ENCODE results near the gene SEPTIN11. TPM values are rescaled to one million over a fixed set of nuclear protein-coding genes. Genes with fewer than 3 reads are reported as not detected.

Gene SEPTIN11
- polyA plus RNA-seq, 3 donors = 3.2 to 14.8 (median 8.8) TPM

- DNase-seq = no peak
- intact Hi-C loops (cut with micrococcal nuclease) = no loop called here
- no peaks in the 10 kb centered on the region for H3K27me3 ChIP-seq (ENCODE audit: control insufficient read depth in 2 of 2, insufficient read depth in 2 of 2, low read length in 2 of 2)
- H3K27me3 Mint-ChIP-seq (ENCODE audit: low read depth in 3 of 3) = peaks cover 0 to 4% (median 2%) of the 10 kb centered on the region in 3 donors
- peaks cover 1 to 2% (median 1%) of the 10 kb centered on the region in 7 donors for H3K9me3 Mint-ChIP-seq
- no peaks in the 10 kb centered on the region for H4K20me1 ChIP-seq (ENCODE audit: insufficient read depth, low read length)
- H3K79me2 ChIP-seq (ENCODE audit: insufficient read depth, low read length) = no peaks in the 10 kb centered on the region
- no peak overlapping the region for H2AFZ ChIP-seq (ENCODE audit: insufficient read depth, low read depth, low read length, poor library complexity, severe bottlenecking)
- no peak overlapping the region for H3K4me3 ChIP-seq (replicated peaks in 1 of 3; ENCODE audit: low read depth in 2 of 3, low read length in 3 of 3)
- peaks cover 20% of the 10 kb centered on the region for H3K4me1 Mint-ChIP-seq
- H3K4me1 ChIP-seq (ENCODE audit: control insufficient read depth in 1 of 2, insufficient read depth in 2 of 2, low read length in 2 of 2) = peaks cover 0 to 6% of the 10 kb centered on the region in 2 donors
- no peak overlapping the region for H3K9ac ChIP-seq (ENCODE audit: insufficient read depth, low read length, poor library complexity, severe bottlenecking)
- WGBS (ENCODE audit: insufficient coverage) = 89% methylated on average over 5 of the region's 7 CpGs
- no peak overlapping the region for H3K27ac ChIP-seq (ENCODE audit: low read depth in 1 of 2, low read length in 2 of 2)
- no peak for TF ChIP-seq CTCF (IDR thresholded peaks at IDR 0.05)
- no peak overlapping the region for H3K27ac Mint-ChIP-seq
- H3K4me2 ChIP-seq (replicated peaks; ENCODE audit: extremely low read depth, low read length, poor library complexity, severe bottlenecking) = no peak overlapping the region
- H3K9me3 ChIP-seq (replicated peaks in 1 of 2; ENCODE audit: control insufficient read depth in 1 of 2, insufficient read depth in 1 of 2, low read length in 2 of 2) = no peaks in the 10 kb centered on the region
- peaks cover 1 to 3% of the 10 kb centered on the region in 2 donors for H3K36me3 Mint-ChIP-seq
- H3K36me3 ChIP-seq (replicated peaks in 1 of 2; ENCODE audit: control insufficient read depth in 1 of 2, insufficient read depth in 2 of 2, low read length in 2 of 2) = no peaks in the 10 kb centered on the region
- no peak overlapping the region for H3K4me3 Mint-ChIP-seq
These were observed 35.2 kb downstream of the SEPTIN11 start for GRCh38 chr4:76984788-76985211.

GRCh38 chr4:76987153-76987591 is 37.6 kb downstream of the SEPTIN11 start:
- Mint-ChIP-seq H3K9me3 (peaks cover 7 to 10% (median 9%) of the 10 kb centered on the region in 7 donors), H3K36me3 (peaks cover 7 to 10% of the 10 kb centered on the region in 2 donors), H3K4me1 (peaks cover 13% of the 10 kb centered on the region), H3K27me3 (ENCODE audit: low read depth in 3 of 3) (peaks cover 0 to 4% (median 3%) of the 10 kb centered on the region in 3 donors), H3K27ac (no peak overlapping the region), H3K4me3 (no peak overlapping the region)
- H3K9ac ChIP-seq (ENCODE audit: insufficient read depth, low read length, poor library complexity, severe bottlenecking) = no peak overlapping the region
- no peak for TF ChIP-seq CTCF (IDR thresholded peaks at IDR 0.05)
- H3K27ac ChIP-seq (ENCODE audit: low read depth in 1 of 2, low read length in 2 of 2) = no peak overlapping the region
- peaks cover 4 to 7% of the 10 kb centered on the region in 2 donors for H3K9me3 ChIP-seq (replicated peaks in 1 of 2; ENCODE audit: control insufficient read depth in 1 of 2, insufficient read depth in 1 of 2, low read length in 2 of 2)
- H3K4me2 ChIP-seq (replicated peaks; ENCODE audit: extremely low read depth, low read length, poor library complexity, severe bottlenecking) = no peak overlapping the region
- no peak overlapping the region for H3K4me3 ChIP-seq (replicated peaks in 1 of 3; ENCODE audit: low read depth in 2 of 3, low read length in 3 of 3)
- no peak overlapping the region for H2AFZ ChIP-seq (ENCODE audit: insufficient read depth, low read depth, low read length, poor library complexity, severe bottlenecking)
- no peaks in the 10 kb centered on the region for H3K79me2 ChIP-seq (ENCODE audit: insufficient read depth, low read length)
- no peak for DNase-seq
- H3K36me3 ChIP-seq (replicated peaks in 1 of 2; ENCODE audit: control insufficient read depth in 1 of 2, insufficient read depth in 2 of 2, low read length in 2 of 2) = no peaks in the 10 kb centered on the region
- no peaks in the 10 kb centered on the region for H4K20me1 ChIP-seq (ENCODE audit: insufficient read depth, low read length)
- H3K27me3 ChIP-seq (ENCODE audit: control insufficient read depth in 2 of 2, insufficient read depth in 2 of 2, low read length in 2 of 2) = no peaks in the 10 kb centered on the region
- no CpG with 5 or more reads among the region's 5 CpGs for WGBS (ENCODE audit: insufficient coverage)
- H3K4me1 ChIP-seq (ENCODE audit: control insufficient read depth in 1 of 2, insufficient read depth in 2 of 2, low read length in 2 of 2) = peaks cover 0 to 3% of the 10 kb centered on the region in 2 donors
- intact Hi-C loops (cut with micrococcal nuclease) = no loop called here
